NB4 (cell line): ENCODE data around the gene RANGAP1.

Experiments used
- DNase-seq: peaks from one replicate; pipeline ENCODE4 v3.0.0; 2010; ENCODE audit warnings: low read depth
- H3K4me3 ChIP-seq: one replicate; pipeline ENCODE4 v1.5.1; 2011; ENCODE audit warnings: mild to moderate bottlenecking, low read depth, low read length, moderate library complexity
- CTCF ChIP-seq: IDR thresholded peaks from one replicate; pipeline ENCODE4 v1.5.1; 2012; ENCODE audit warnings: low read depth, low read length
- MAX ChIP-seq: IDR thresholded peaks from 2 replicates; pipeline ENCODE4 v1.6.1; 2011; ENCODE audit warnings: low read depth, low read length
- MYC ChIP-seq: IDR thresholded peaks from 2 replicates; pipeline ENCODE4 v1.6.1; 2011; ENCODE audit warnings: low read depth, low read length
- POLR2A ChIP-seq: IDR thresholded peaks from 2 replicates; pipeline ENCODE4 v1.6.1; 2011; ENCODE audit warnings: mild to moderate bottlenecking; ENCODE audit not compliant: insufficient read length; ENCODE audit errors: extremely low read depth

The RANGAP1 gene

GRCh38 chr22:41285820-41286638 lies at the start of gene RANGAP1:
Gene RANGAP1, minus strand, starts transcription at chr22:41286187. Its CDS starts 5,143 bp downstream, at chr22:41281044.
- DNase-seq = peak; percentile 99
- peak; percentile 94 for TF ChIP-seq MYC
- peak; percentile 52 for TF ChIP-seq MAX
- no peak for TF ChIP-seq CTCF
- TF ChIP-seq POLR2A = peak; percentile 38
- peak within 1 kb of the TSS; percentile 91 for H3K4me3 ChIP-seq

- TF ChIP-seq CTCF = no peak
- TF ChIP-seq MYC = no peak
- TF ChIP-seq POLR2A = no peak
- no peak for TF ChIP-seq MAX
- no peak overlapping the region for H3K4me3 ChIP-seq
- DNase-seq = no peak
Observed at GRCh38 chr22:41334951-41335635, 49.1 kb upstream of the RANGAP1 start.

GRCh38 chr22:41334215-41334614 lies 48.2 kb upstream of the RANGAP1 start:
- no peak overlapping the region for H3K4me3 ChIP-seq
- no peak for DNase-seq
- no peak for TF ChIP-seq MYC
- no peak for TF ChIP-seq POLR2A
- TF ChIP-seq MAX = no peak
- no peak for TF ChIP-seq CTCF

- no peak for DNase-seq
- no peak overlapping the region for H3K4me3 ChIP-seq
- TF ChIP-seq MAX (no peak), CTCF (no peak), POLR2A (no peak), MYC (no peak)
Observed at GRCh38 chr22:41333806-41334205, 47.8 kb upstream of the RANGAP1 start.

GRCh38 chr22:41332217-41332939 lies 46.4 kb upstream of the RANGAP1 start:
- TF ChIP-seq MYC (no peak), POLR2A (no peak), MAX (no peak), CTCF (no peak)
- H3K4me3 ChIP-seq = no peak overlapping the region
- no peak for DNase-seq
